GM10266 (cell line): Measurements from ENCODE around the gene BRF1.
"Not testable (repeated sequence)": the region's sequence is repeated elsewhere in the genome, so short reads cannot be mapped to it uniquely, and the experiment has no call there.

Experiments
- DNase-seq: peaks from one replicate; pipeline ENCODE4 v3.0.0; 2012; ENCODE audit errors: extremely low spot score
- TF ChIP-seq, protein P1 (sequence below): IDR thresholded peaks from 2 replicates; pipeline ENCODE4 v1.5.1; 2012; ENCODE audit warnings: mild to moderate bottlenecking, low read depth; ENCODE audit not compliant: control insufficient read depth, insufficient read depth; ENCODE audit errors: missing control alignments

The BRF1 gene

DNA sequence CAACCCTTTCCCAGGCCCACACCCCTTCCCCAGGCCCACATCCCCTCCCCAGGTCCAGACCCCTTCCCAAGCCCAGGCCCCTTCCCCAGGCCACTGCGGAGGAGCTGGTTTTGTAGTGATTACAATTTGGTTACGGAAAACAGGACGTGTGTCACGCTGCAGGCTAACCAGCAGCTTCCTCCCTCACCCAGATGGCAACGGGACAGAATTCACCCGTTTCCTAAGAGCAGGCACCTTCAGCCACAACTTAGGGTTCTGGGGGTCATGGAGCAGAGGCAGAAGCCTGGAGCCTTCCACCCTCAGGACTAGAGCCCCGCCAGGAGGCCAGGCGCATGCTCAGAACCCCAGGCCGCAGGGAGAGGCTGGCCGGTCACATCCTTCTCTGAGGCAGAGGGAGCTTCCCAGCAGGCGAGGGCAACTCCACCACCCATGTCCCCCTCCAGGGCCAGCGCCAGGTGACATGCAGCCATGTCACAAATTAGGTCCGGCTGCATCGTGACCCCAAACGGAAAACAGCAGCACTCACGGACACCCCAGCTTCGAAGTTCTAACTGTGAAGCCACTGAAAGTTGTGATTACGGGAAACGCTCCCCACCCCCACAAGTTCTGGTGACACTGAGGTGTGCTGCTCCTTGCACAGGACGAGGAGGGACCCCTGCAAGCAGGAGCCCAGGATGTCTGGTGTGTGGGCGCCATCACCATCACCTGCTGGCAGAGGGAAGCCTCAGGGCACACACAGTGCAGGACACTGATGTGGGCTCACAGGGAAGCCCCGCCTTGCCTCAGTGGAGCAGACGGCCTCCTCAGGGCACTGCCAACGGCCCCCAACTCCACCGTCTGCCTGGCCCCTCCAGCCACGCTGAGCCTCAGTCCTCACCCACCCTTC, 7.7 kb downstream of the BRF1 start:
- DNase-seq, result no peak
- TF ChIP-seq, protein P1, sequence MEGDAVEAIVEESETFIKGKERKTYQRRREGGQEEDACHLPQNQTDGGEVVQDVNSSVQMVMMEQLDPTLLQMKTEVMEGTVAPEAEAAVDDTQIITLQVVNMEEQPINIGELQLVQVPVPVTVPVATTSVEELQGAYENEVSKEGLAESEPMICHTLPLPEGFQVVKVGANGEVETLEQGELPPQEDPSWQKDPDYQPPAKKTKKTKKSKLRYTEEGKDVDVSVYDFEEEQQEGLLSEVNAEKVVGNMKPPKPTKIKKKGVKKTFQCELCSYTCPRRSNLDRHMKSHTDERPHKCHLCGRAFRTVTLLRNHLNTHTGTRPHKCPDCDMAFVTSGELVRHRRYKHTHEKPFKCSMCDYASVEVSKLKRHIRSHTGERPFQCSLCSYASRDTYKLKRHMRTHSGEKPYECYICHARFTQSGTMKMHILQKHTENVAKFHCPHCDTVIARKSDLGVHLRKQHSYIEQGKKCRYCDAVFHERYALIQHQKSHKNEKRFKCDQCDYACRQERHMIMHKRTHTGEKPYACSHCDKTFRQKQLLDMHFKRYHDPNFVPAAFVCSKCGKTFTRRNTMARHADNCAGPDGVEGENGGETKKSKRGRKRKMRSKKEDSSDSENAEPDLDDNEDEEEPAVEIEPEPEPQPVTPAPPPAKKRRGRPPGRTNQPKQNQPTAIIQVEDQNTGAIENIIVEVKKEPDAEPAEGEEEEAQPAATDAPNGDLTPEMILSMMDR, result no peak

DNA sequence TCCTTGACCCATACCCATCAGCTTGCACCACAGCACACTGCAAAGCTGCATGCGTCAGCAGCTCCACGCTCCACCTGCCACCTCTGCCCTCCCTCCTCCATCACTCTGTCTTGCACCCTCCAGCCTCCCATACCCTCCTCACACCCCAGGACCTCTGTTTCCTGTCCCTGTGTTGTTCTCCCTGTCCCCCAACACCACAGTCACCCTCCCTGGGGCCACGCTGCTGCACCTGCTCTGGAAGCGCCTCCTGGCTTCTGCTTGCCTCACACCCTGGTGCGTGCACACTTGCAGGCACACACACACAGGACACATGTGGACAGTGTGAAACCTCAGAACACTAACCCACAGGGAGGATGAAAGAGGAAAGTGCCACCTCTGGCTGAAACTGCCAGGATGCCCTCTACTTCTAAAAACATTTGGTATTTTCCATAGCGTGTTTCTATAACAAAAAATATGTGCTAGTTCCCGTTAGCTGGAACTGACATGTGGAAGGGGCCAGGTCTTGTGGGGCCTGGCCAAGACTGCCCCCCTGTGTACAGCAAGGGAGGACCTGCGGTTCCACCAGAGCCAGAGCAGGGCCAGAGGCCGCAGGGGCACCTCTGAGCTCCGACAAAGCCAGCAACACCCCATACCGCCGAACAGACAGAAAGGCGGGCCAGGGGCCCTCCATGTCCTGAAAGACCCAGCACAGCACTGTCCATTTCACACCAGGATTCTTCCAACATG, 10.0 kb downstream of the BRF1 start:
- TF ChIP-seq, protein P1, result peak; percentile 30
- no peak for DNase-seq

DNA sequence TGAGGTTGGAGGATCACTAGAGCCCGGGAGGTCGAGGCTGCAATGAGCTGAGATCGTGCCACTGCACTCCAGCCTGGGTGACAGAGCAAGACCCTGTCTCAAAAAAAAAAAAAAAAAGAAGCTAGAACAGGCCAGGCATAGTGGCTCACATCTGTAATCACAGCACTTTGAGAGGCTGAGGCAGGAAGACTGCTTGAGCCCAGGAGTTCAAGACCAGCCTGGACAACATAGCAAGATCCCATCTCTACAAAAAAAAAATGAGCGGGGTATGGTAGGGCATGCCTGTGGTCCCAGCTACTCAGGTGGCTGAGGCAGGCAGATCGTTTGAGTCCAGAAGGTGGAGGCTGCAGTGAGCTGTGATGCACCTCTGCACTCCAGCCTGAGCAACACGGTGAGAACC, 11.9 kb downstream of the BRF1 start:
- DNase-seq, result not testable (repeated sequence)

DNA sequence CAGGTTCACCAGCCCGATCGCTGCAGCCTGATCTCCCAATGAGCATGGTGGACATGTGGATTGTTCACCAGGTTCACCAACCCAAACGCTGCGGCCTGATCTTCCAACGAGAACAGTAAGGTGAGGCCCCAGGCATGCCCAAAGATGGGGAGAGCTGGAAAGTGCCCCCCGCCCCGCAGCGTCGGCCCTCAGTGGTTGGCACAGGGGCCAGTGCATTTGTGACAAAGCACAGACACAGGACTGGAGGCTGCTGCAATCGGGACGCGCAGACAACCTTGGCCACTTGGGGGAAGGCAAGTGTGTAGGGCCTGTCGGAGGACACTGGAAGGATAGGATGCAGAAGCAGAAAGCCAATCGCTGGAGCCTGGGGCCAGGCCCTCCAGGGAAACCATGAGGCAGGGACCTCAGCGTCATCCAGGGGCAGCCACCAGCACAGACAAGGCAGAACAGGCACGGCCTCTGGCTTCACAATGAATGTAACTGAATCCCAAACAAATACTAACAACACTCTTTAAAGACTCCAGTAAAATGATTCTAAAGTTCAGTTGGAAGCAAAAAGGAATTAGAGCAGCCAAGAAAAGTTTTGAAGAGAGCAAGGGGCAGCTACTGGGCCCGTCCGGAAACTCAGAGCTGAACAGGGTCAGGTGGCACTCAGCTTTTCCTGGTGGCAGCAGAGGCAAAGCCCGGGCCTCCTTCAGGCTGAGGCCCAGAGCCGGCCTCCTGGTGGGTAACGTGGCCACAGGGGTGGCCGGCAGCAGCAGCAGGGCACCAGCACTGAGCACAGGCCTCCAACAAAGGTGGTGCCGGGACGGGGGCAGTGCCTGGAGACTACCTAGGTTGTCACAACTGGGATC, 13.3 kb downstream of the BRF1 start:
- DNase-seq, result no peak
- TF ChIP-seq, protein P1, result no peak

DNA sequence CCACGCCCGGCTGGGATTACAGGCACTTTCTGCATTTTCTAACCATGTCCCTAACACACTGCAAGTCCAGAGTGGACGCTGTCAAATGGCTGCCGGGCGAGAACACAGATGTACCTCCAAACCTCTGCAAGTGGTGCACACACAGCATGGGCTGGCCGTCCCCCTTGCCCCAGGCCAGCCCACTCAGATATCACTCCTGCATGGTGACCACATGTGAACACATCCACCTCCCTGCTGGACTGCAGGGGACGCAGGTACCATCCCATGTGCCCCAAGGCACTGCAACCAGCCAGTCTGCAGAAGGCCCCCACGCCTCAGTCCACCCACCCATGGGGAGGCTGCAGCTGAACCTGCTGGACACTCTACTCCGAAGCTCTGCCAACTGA, 14.0 kb downstream of the BRF1 start:
- peak; percentile 5 for DNase-seq
- TF ChIP-seq, protein P1, result no peak

DNA sequence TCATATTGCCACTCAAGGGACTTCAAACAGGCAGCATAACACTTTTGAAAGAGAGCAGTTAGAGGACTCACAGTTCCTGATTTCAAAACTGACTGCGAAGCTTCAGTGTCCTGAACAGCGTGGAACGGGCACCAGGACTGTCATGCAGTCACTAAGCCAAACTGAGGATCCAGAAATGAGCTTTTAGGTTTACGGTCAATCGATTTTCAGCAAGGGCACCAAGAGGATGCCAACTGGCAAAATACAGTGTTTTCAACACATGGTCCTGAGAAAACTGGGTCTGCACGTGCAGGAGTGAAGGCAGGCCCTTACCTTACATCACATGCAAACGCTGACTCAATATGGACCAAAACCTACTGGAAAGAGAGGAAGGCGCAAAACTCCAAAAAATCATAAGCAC, 15.6 kb downstream of the BRF1 start:
- TF ChIP-seq, protein P1, result no peak
- DNase-seq, result no peak

DNA sequence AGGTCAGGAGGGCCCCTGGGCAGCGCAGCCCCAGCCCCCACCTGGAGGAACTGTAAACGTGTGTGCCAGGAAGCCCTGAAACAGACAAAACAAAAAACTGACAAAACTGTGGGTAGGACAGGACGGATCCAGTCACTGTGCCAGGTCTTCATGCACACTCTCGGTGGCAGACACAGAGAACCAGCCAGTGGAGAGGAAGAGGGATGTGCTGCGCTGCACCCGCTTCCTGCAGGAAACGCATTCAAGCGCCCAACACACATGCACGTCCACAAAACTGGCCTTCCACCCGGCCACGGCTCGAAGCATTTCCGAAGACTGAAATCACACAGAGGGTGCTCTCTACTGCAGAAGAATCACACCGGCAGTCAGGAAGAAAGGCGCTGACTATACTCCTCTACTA, 16.9 kb downstream of the BRF1 start:
- DNase-seq, result no peak
- TF ChIP-seq, protein P1, result no peak
